H1 (cell line): ENCODE data around the gene CD63. TPM values are rescaled to one million over a fixed set of nuclear protein-coding genes. Genes with fewer than 3 reads are reported as not detected.
A peak's percentile ranks its signal among the peaks of the same experiment; 100 is the strongest.

ENCODE experiments used
- CTCF ChIA-PET: fragments of 300-600 bp; sonication (Branson Sonifier 250); formaldehyde crosslinking; loops from one replicate; lab custom pipeline; 2021; ENCODE audit not compliant: partially characterized antibody; lab: Charles Lee
- POLR2A ChIA-PET: fragments of 300-600 bp; sonication (Branson Sonifier 250); formaldehyde crosslinking; loops from one replicate; lab custom pipeline; 2021; ENCODE audit warnings: inconsistent platforms; ENCODE audit not compliant: partially characterized antibody; lab: Charles Lee
- DNase-seq, 2 experiments: peaks; one replicate each; pipeline versions ENCODE4 v3.0.0 to v3.0.0-alpha.2; 2010 to 2022; ENCODE audit warnings: low spot score in 2 of 2, low read depth in 1 of 2, mixed read lengths in 1 of 2
- FAIRE-seq: peaks from 2 replicates; lab custom pipeline; 2011; peaks lifted over from hg19 to GRCh38; lab: Jason Lieb, UNC
- H2AFZ ChIP-seq: 2 replicates; pipeline ENCODE4 v1.8.1; 2012; ENCODE audit warnings: low read length, inconsistent platforms
- H2AK5ac ChIP-seq: 2 replicates; pipeline ENCODE4 v1.6.1; 2013; ENCODE audit warnings: low read depth, low read length
- H2BK120ac ChIP-seq: replicated peaks from 2 replicates; pipeline ENCODE3; 2013; ENCODE audit warnings: low read depth, low read length, inconsistent platforms
- H2BK12ac ChIP-seq: 2 replicates; pipeline ENCODE4 v1.6.1; 2013; ENCODE audit warnings: low read depth, low read length
- H2BK15ac ChIP-seq: 2 replicates; pipeline ENCODE4 v1.6.1; 2013; ENCODE audit warnings: low read length
- H2BK20ac ChIP-seq: 2 replicates; pipeline ENCODE4 v1.6.1; 2013; ENCODE audit warnings: low read length
- H2BK5ac ChIP-seq: 2 replicates; pipeline ENCODE4 v1.6.1; 2013; ENCODE audit warnings: low read depth, low read length
- H3K14ac ChIP-seq: 2 replicates; pipeline ENCODE4 v1.6.1; 2013; ENCODE audit warnings: inconsistent platforms; ENCODE audit not compliant: insufficient read length
- H3K18ac ChIP-seq: 2 replicates; pipeline ENCODE4 v1.6.1; 2013; ENCODE audit warnings: low read length; ENCODE audit errors: extremely low read depth
- H3K23ac ChIP-seq: 2 replicates; pipeline ENCODE4 v1.6.1; 2013; ENCODE audit warnings: inconsistent platforms; ENCODE audit not compliant: insufficient read length
- H3K23me2 ChIP-seq: 2 replicates; pipeline ENCODE4 v1.6.1; 2013; ENCODE audit warnings: low read depth, low read length
- H3K27ac ChIP-seq: 2 replicates; pipeline ENCODE4 v1.6.1; 2011; ENCODE audit warnings: low read depth, low read length, inconsistent platforms
- H3K27me3 ChIP-seq, 4 experiments: replicated peaks in 1 of 4; 1 replicate in 1 of 4; 2 replicates in 3 of 4; pipeline versions ENCODE4 v1.6.1 to v1.8.1; 2011 to 2013; ENCODE audit warnings: low read length in 3 of 4, mild to moderate bottlenecking in 3 of 4, inconsistent platforms in 2 of 4, mixed read lengths in 2 of 4, moderate library complexity in 1 of 4; ENCODE audit not compliant: control insufficient read depth in 3 of 4, insufficient read depth in 3 of 4; ENCODE audit errors: extremely low read depth in 1 of 4
- H3K36me3 ChIP-seq, 4 experiments: 2 replicates each; pipeline versions ENCODE4 v1.6.1 to v1.8.1; 2011 to 2013; ENCODE audit warnings: mild to moderate bottlenecking in 4 of 4, low read length in 3 of 4, moderate library complexity in 2 of 4, control low read depth in 1 of 4, inconsistent platforms in 1 of 4; ENCODE audit not compliant: insufficient read depth in 4 of 4, control insufficient read depth in 2 of 4
- H3K4ac ChIP-seq: replicated peaks from 2 replicates; pipeline ENCODE3; 2013; ENCODE audit warnings: low read length, low read depth, mixed read lengths, inconsistent platforms; ENCODE audit not compliant: insufficient read length
- H3K4me1 ChIP-seq, 4 experiments: replicated peaks in 1 of 4; 1 replicate in 1 of 4; 2 replicates in 3 of 4; pipeline versions ENCODE4 v1.6.1 to v1.8.1; 2011 to 2013; ENCODE audit warnings: low read length in 3 of 4, inconsistent platforms in 2 of 4, mixed read lengths in 1 of 4; ENCODE audit not compliant: insufficient read depth in 4 of 4, control insufficient read depth in 3 of 4
- H3K4me2 ChIP-seq, 2 experiments: 2 replicates each; pipeline versions ENCODE4 v1.6.1 to v1.8.1; 2011 to 2013; ENCODE audit warnings: low read depth in 2 of 2, low read length in 2 of 2, control low read depth in 1 of 2, inconsistent platforms in 1 of 2, mild to moderate bottlenecking in 1 of 2; ENCODE audit not compliant: insufficient read depth in 1 of 2
- H3K4me3 ChIP-seq, 4 experiments: fragments of 200-600, 300-600 bp in 1 of 4; sonication (generic), shearing (Covaris generic), sonication (Bioruptor Twin) in 1 of 4; 2 replicates each; pipeline versions ENCODE4 v1.5.1 to v1.8.1; 2011 to 2016; ENCODE audit warnings: low read length in 4 of 4, low read depth in 3 of 4, control low read depth in 2 of 4, inconsistent platforms in 2 of 4, mild to moderate bottlenecking in 2 of 4, mixed read lengths in 1 of 4, moderate library complexity in 1 of 4; ENCODE audit not compliant: insufficient read depth in 2 of 4; ENCODE audit errors: extremely low read depth in 1 of 4
- H3K56ac ChIP-seq: replicated peaks from 2 replicates; pipeline ENCODE3; 2013; ENCODE audit warnings: low read depth, mild to moderate bottlenecking, mixed read lengths, low read length, inconsistent platforms; ENCODE audit not compliant: insufficient read length
- H3K79me1 ChIP-seq: 2 replicates; pipeline ENCODE4 v1.6.1; 2013; ENCODE audit warnings: low read depth, low read length, control low read depth
- H3K79me2 ChIP-seq, 2 experiments: 2 replicates each; pipeline versions ENCODE4 v1.6.1 to v1.8.1; 2012 to 2013; ENCODE audit warnings: low read length in 2 of 2, mild to moderate bottlenecking in 2 of 2, inconsistent platforms in 1 of 2; ENCODE audit not compliant: insufficient read depth in 2 of 2, control insufficient read depth in 1 of 2
- H3K9ac ChIP-seq, 4 experiments: replicated peaks in 1 of 4; 1 replicate in 1 of 4; 2 replicates in 3 of 4; pipeline versions ENCODE4 v1.6.1 to v1.8.1; 2011 to 2013; ENCODE audit warnings: low read depth in 3 of 4, low read length in 3 of 4, control low read depth in 2 of 4, mild to moderate bottlenecking in 2 of 4, moderate library complexity in 2 of 4, inconsistent platforms in 1 of 4; ENCODE audit errors: extremely low read depth in 1 of 4
- H3K9me3 ChIP-seq, 2 experiments: 2 replicates each; pipeline versions ENCODE4 v1.6.1 to v1.8.1; 2012 to 2013; ENCODE audit warnings: mild to moderate bottlenecking in 2 of 2, moderate library complexity in 2 of 2, control low read depth in 1 of 2, inconsistent platforms in 1 of 2, low read depth in 1 of 2, low read length in 1 of 2, mixed read lengths in 1 of 2; ENCODE audit not compliant: insufficient read depth in 2 of 2
- H4K20me1 ChIP-seq, 2 experiments: replicated peaks in 1 of 2; 2 replicates each; pipeline versions ENCODE3 to v1.8.1; 2011 to 2013; ENCODE audit warnings: inconsistent platforms in 2 of 2, low read length in 2 of 2, mild to moderate bottlenecking in 1 of 2; ENCODE audit not compliant: insufficient read depth in 2 of 2, control insufficient read depth in 1 of 2
- H4K5ac ChIP-seq: 2 replicates; pipeline ENCODE4 v1.6.1; 2013; ENCODE audit warnings: low read length, low read depth, mixed read lengths, inconsistent platforms; ENCODE audit not compliant: insufficient read length
- H4K8ac ChIP-seq: 2 replicates; pipeline ENCODE4 v1.8.0; 2013; ENCODE audit warnings: mild to moderate bottlenecking, moderate library complexity, low read length, inconsistent platforms; ENCODE audit not compliant: insufficient read depth; ENCODE audit errors: extremely low read depth
- H4K91ac ChIP-seq: replicated peaks from 2 replicates; pipeline ENCODE3; 2013; ENCODE audit warnings: low read length, mixed read lengths, inconsistent platforms; ENCODE audit not compliant: insufficient read length
- SUZ12 ChIP-seq: fragments of 200-600 bp; sonication (generic); IDR thresholded peaks from 2 replicates; pipeline ENCODE4 v1.6.1; 2012; ENCODE audit warnings: mild to moderate bottlenecking, inconsistent platforms, low read length, moderate library complexity, mixed read lengths
- WGBS, 2 experiments: shearing (Covaris generic) in 1 of 2; methylation state at CpG; one replicate each; pipeline versions ENCODE4 v1.1.6 to v1.1.7; 2013 to 2015; ENCODE audit warnings: low lambda C conversion rate in 2 of 2, mixed read lengths in 2 of 2, inconsistent platforms in 1 of 2, low coverage in 1 of 2, missing lambda C conversion rate in 1 of 2; ENCODE audit not compliant: insufficient replicate concordance in 2 of 2, insufficient coverage in 1 of 2, insufficient read length in 1 of 2; ENCODE audit errors: extremely low coverage in 1 of 2, missing lambda C conversion rate in 1 of 2; 5-methylcytosine and 5-hydroxymethylcytosine counted together
- polyA plus RNA-seq, 7 experiments: library from polyadenylated mRNA; depleted of rRNA in 3 of 7; stranded (reverse) in 5 of 7; unstranded in 2 of 7; fragments of >200 nt in 5 of 7; fragments of 200-250 nt in 2 of 7; gene quantifications; 1 replicate in 5 of 7; 2 replicates in 1 of 7; 4 replicates in 1 of 7; pipeline versions ENCODE4 v1.2.1 to v1.2.3, GENCODE V29; 2011 to 2013; ENCODE audit warnings: missing spikeins in 2 of 7, mixed read lengths in 2 of 7
- total RNA-seq: library from RNA; stranded (reverse); fragmentation: NEBNext Ultra II Directional; extraction: Animal tissue kit (Norgen Biotek cat#: 25700); gene quantifications from 2 replicates; pipeline ENCODE4 v1.2.1, GENCODE V29; 2021

CD63 gene
- total and polyA plus RNA-seq, 2 of the 8 experiments (the other 6 are each of a cell fraction or from before 2014, with no cell fraction given) = 440 to 526 TPM

DNA sequence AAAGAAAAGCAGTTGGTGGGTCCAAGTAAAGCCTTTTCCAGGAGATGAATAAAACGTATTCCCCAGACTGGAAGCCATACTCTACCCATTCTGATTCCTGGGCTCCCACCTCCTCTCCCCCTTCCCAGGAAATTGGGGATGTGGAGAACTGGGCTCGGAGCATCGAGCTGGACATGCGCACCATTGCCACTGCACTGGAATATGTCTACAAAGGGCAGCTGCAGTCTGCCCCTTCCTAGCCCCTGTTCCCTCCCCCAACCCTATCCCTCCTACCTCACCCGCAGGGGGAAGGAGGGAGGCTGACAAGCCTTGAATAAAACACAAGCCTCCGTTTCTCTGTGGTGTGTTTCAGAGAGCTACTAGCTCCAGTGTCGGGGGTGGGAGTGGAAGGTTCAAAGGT lies 9.4 kb downstream of the CD63 start:
- no peak overlapping the region for H3K23ac ChIP-seq
- ChIA-PET POLR2A (interaction anchor here (0.8 to 8.3 kb wide), 6 partner anchors 11 to 38 kb away, joined by 3 to 103 read pairs (median 5); partner anchors contain the start of genes CD63 and ITGA7), CTCF (interaction anchor here (1.0 to 11.1 kb wide), 15 partner anchors 8 to 102 kb away, joined by 3 to 229 read pairs (median 6); partner anchors contain the start of genes CD63 and ITGA7)
- peaks cover 4 to 5% of the 10 kb centered on the region in 2 experiments for H4K20me1 ChIP-seq
- H2BK120ac ChIP-seq = no peak overlapping the region
- no peak overlapping the region for H2BK5ac ChIP-seq
- H2BK12ac ChIP-seq = no peak overlapping the region
- H2BK20ac ChIP-seq = no peak overlapping the region
- no peak for FAIRE-seq
- no peak overlapping the region for H3K4me3 ChIP-seq
- no peaks in the 10 kb centered on the region for H3K27me3 ChIP-seq
- WGBS, 2 experiments = 82% methylated on average over 7 of the region's 7 CpGs; no CpG with 5 or more reads in 1 of the 2 experiments
- H3K79me1 ChIP-seq = peaks cover 5% of the 10 kb centered on the region
- no peak overlapping the region for H4K5ac ChIP-seq
- H3K4me2 ChIP-seq = no peak overlapping the region; a peak in 1 of 4 replicates
- 0 out of 2 replicates have a peak overlapping the region, but pooled peaks have one; percentile 19 for H2AK5ac ChIP-seq
- H3K14ac ChIP-seq = no peak overlapping the region
- no peak for TF ChIP-seq SUZ12
- H3K56ac ChIP-seq = no peak overlapping the region
- no peak for DNase-seq
- peaks cover 3 to 9% (median 5%) of the 10 kb centered on the region in 4 experiments; a peak in 4 of 8 replicates for H3K36me3 ChIP-seq
- H3K18ac ChIP-seq = no peak overlapping the region
- no peak overlapping the region for H2BK15ac ChIP-seq
- peaks cover 0 to 9% of the 10 kb centered on the region in 2 experiments; a peak in 1 of 4 replicates for H3K79me2 ChIP-seq
- H3K9ac ChIP-seq = no peak overlapping the region
- H3K27ac ChIP-seq = no peak overlapping the region
- H3K9me3 ChIP-seq = no peaks in the 10 kb centered on the region
- no peak overlapping the region for H4K8ac ChIP-seq
- H3K4ac ChIP-seq = no peak overlapping the region
- H2AFZ ChIP-seq = no peak overlapping the region
- peaks cover 10 to 27% (median 19%) of the 10 kb centered on the region in 4 experiments for H3K4me1 ChIP-seq
- H3K23me2 ChIP-seq = peaks cover 12% of the 10 kb centered on the region
- H4K91ac ChIP-seq = no peak overlapping the region
